ENCODE results near the gene CTIF. TPM values are rescaled to one million over a fixed set of nuclear protein-coding genes. Genes with fewer than 3 reads are reported as not detected.

Gene CTIF
- total RNA-seq, 1 experiment from 2014 or later, result 26.5 TPM

- no peak for ATAC-seq
- no peaks in the 10 kb centered on the region for H3K27me3 ChIP-seq (ENCODE audit: control insufficient read depth, insufficient read depth, low read length)
- TF ChIP-seq POLR2AphosphoS5 (IDR thresholded peaks at IDR 0.05; ENCODE audit: low read depth, low read length), result no peak
- TF ChIP-seq TCF7L2 (IDR thresholded peaks at IDR 0.05; ENCODE audit: low read depth, low read length), result no peak
- TF ChIP-seq REST (IDR thresholded peaks at IDR 0.05; ENCODE audit: insufficient read depth in 1 of 2, low read depth in 2 of 2, low read length in 1 of 2), result no peak
- no peak for TF ChIP-seq SIN3A (IDR thresholded peaks at IDR 0.05; ENCODE audit: borderline replicate concordance, insufficient read depth, low read depth, low read length)
- TF ChIP-seq, protein P1, sequence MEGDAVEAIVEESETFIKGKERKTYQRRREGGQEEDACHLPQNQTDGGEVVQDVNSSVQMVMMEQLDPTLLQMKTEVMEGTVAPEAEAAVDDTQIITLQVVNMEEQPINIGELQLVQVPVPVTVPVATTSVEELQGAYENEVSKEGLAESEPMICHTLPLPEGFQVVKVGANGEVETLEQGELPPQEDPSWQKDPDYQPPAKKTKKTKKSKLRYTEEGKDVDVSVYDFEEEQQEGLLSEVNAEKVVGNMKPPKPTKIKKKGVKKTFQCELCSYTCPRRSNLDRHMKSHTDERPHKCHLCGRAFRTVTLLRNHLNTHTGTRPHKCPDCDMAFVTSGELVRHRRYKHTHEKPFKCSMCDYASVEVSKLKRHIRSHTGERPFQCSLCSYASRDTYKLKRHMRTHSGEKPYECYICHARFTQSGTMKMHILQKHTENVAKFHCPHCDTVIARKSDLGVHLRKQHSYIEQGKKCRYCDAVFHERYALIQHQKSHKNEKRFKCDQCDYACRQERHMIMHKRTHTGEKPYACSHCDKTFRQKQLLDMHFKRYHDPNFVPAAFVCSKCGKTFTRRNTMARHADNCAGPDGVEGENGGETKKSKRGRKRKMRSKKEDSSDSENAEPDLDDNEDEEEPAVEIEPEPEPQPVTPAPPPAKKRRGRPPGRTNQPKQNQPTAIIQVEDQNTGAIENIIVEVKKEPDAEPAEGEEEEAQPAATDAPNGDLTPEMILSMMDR (IDR thresholded peaks at IDR 0.05), result no peak
- intact Hi-C loops (cut with micrococcal nuclease; ENCODE audit: unreplicated experiment) (no loop called here), in situ Hi-C loops (cut with HindIII; ENCODE audit: low pct_unique_long_range_greater_than_20kb, low sequenced_read_pairs) (no loop called here)
- no peaks in the 10 kb centered on the region for H3K4me1 ChIP-seq (ENCODE audit: control insufficient read depth, insufficient read depth, low read length)
- H3K36me3 ChIP-seq (ENCODE audit: control insufficient read depth, insufficient read depth, low read length), result no peaks in the 10 kb centered on the region
- H3K27ac ChIP-seq (ENCODE audit: low read length), result no peak overlapping the region
- no peak overlapping the region for H3K4me3 ChIP-seq (ENCODE audit: low read depth in 2 of 2, low read length in 2 of 2)
- DNase-seq (ENCODE audit: low read depth, low spot score), result no peak
- BruUV-seq (replicated peaks), result no TSS peak
- H3K9me3 ChIP-seq (ENCODE audit: control insufficient read depth, insufficient read depth, low read depth, low read length), result no peaks in the 10 kb centered on the region
- POLR2A ChIA-PET, result no interaction called here
- CTCF ChIA-PET, result no interaction called here
Measured at GRCh38 chr18:48815581-48816324, 276.9 kb downstream of the CTIF start.

- TF ChIP-seq POLR2AphosphoS5 (IDR thresholded peaks at IDR 0.05; ENCODE audit: low read depth, low read length) (no peak), TCF7L2 (IDR thresholded peaks at IDR 0.05; ENCODE audit: low read depth, low read length) (no peak), SIN3A (IDR thresholded peaks at IDR 0.05; ENCODE audit: borderline replicate concordance, insufficient read depth, low read depth, low read length) (no peak), REST (IDR thresholded peaks at IDR 0.05; ENCODE audit: insufficient read depth in 1 of 2, low read depth in 2 of 2, low read length in 1 of 2) (no peak)
- TF ChIP-seq, protein P1 (IDR thresholded peaks at IDR 0.05), result no peak
- BruUV-seq (replicated peaks), result no TSS peak
- H3K9me3 ChIP-seq (ENCODE audit: control insufficient read depth, insufficient read depth, low read depth, low read length), result no peaks in the 10 kb centered on the region
- no peaks in the 10 kb centered on the region for H3K4me1 ChIP-seq (ENCODE audit: control insufficient read depth, insufficient read depth, low read length)
- CTCF ChIA-PET, result no interaction called here
- no peak overlapping the region for H3K4me3 ChIP-seq (ENCODE audit: low read depth in 2 of 2, low read length in 2 of 2)
- no peak for DNase-seq (ENCODE audit: low read depth, low spot score)
- H3K27me3 ChIP-seq (ENCODE audit: control insufficient read depth, insufficient read depth, low read length), result no peaks in the 10 kb centered on the region
- in situ Hi-C loops (cut with HindIII; ENCODE audit: low pct_unique_long_range_greater_than_20kb, low sequenced_read_pairs), result no loop called here
- POLR2A ChIA-PET, result no interaction called here
- no peaks in the 10 kb centered on the region for H3K36me3 ChIP-seq (ENCODE audit: control insufficient read depth, insufficient read depth, low read length)
- H3K27ac ChIP-seq (ENCODE audit: low read length), result no peak overlapping the region
- ATAC-seq, result no peak
- intact Hi-C loops (cut with micrococcal nuclease; ENCODE audit: unreplicated experiment), result no loop called here
Measured at GRCh38 chr18:48816554-48816953, 277.7 kb downstream of the CTIF start.
